Right cardiac atrium (tissue), 5 donors: ENCODE results near the gene TAPBPL. TPM values are rescaled to one million over a fixed set of nuclear protein-coding genes. Genes with fewer than 3 reads are reported as not detected.
"Not testable (repeated sequence)": the region's sequence is repeated elsewhere in the genome, so short reads cannot be mapped to it uniquely, and the experiment has no call there.

Experiments
- ATAC-seq, 2 donors: fragments of 200-7000 bp; cut with Tn5 transposase; one replicate each; pipeline versions ENCODE4 v1.8.0 to v1.9.1; 2020; ENCODE audit warnings: moderate library complexity in 2 of 2, mild to moderate bottlenecking in 1 of 2
- DNase-seq, 3 donors: peaks; one replicate each; pipeline ENCODE4 v3.0.0-alpha.2; 2020
- H3K27ac ChIP-seq: one replicate; pipeline ENCODE4 v1.5.1; 2013; ENCODE audit warnings: mild to moderate bottlenecking, low read length, control low read depth, moderate library complexity
- H3K27me3 ChIP-seq: one replicate; pipeline ENCODE4 v1.6.1; 2013; ENCODE audit not compliant: control insufficient read depth, insufficient read depth
- H3K4me1 ChIP-seq: one replicate; pipeline ENCODE4 v1.6.1; 2013; ENCODE audit warnings: low read length; ENCODE audit not compliant: control insufficient read depth, insufficient read depth
- H3K4me3 ChIP-seq: one replicate; pipeline ENCODE4 v1.5.1; 2013; ENCODE audit warnings: low read length, control low read depth
- H3K9me3 ChIP-seq: one replicate; pipeline ENCODE4 v1.6.1; 2013; ENCODE audit warnings: low read length; ENCODE audit not compliant: control insufficient read depth
- WGBS: extraction: QIAGEN DNeasy Blood & Tissue Kit; methylation state at CpG from one replicate; pipeline ENCODE4 v1.1.7; 2013; 5-methylcytosine and 5-hydroxymethylcytosine counted together
- intact Hi-C, 4 donors: fragments of 100-400 bp; cut with DNase I; formaldehyde crosslinking; loops; one replicate each; pipeline versions ENCODE4 v1.11.0 to v1.14.0; 2022 to 2023
- polyA plus RNA-seq: library from polyadenylated mRNA; stranded (reverse); fragments of 200-250 nt; gene quantifications from one replicate; pipeline ENCODE4 v1.2.3, GENCODE V29; 2013
- total RNA-seq, 4 donors: library from RNA; stranded (reverse); fragmentation: NEBNext Ultra II Directional; extraction: Animal tissue kit (Norgen Biotek cat#: 25700); gene quantifications; one replicate each; pipeline ENCODE4 v1.2.1, GENCODE V29; 2021
- donor health status: healthy with polysubstance abuse.
- donor health status: DM: no; HTN: yes; CAD: no.
- donor health status: DM: no; HTN: no; CAD: no.
- donor health status: DM: no; HTN: yes; CAD: no; lungs with severe emphysema.
- donor health status: DM: yes; HTN: yes; CAD: no.

Gene TAPBPL
- total and polyA plus RNA-seq, 5 donors: 14.2 to 19.5 (median 17.2) TPM

GRCh38 chr12:6464531-6464930 lies 12.7 kb downstream of the TAPBPL start:
- no peaks in the 10 kb centered on the region for H3K27me3 ChIP-seq
- no peak for DNase-seq
- ATAC-seq: no peak
- H3K27ac ChIP-seq: no peak overlapping the region
- intact Hi-C loops: loop anchor here in 3 of 4 donors (2.0 to 10.0 kb wide), 3 partner anchors 37 to 140 kb away; no protein-coding TSS in a partner anchor
- H3K4me3 ChIP-seq: no peak overlapping the region
- peaks cover 4% of the 10 kb centered on the region for H3K4me1 ChIP-seq
- H3K9me3 ChIP-seq: no peaks in the 10 kb centered on the region
- WGBS: 90% methylated on average over 8 of the region's 8 CpGs

GRCh38 chr12:6465467-6466183 lies 13.8 kb downstream of the TAPBPL start:
- Histone ChIP-seq H3K9me3 (no peaks in the 10 kb centered on the region), H3K4me1 (peaks cover 4% of the 10 kb centered on the region), H3K4me3 (no peak overlapping the region), H3K27me3 (no peaks in the 10 kb centered on the region), H3K27ac (no peak overlapping the region)
- ATAC-seq: peak; percentile 32 to 34
- intact Hi-C loops: loop anchor here (2.0 to 10.0 kb wide), 4 partner anchors 43 to 141 kb away; no protein-coding TSS in a partner anchor
- no peak for DNase-seq
- 32% methylated on average over 6 of the region's 6 CpGs for WGBS

GRCh38 chr12:6466184-6466573 lies 14.3 kb downstream of the TAPBPL start:
- no peak for ATAC-seq
- Histone ChIP-seq H3K9me3 (no peaks in the 10 kb centered on the region), H3K4me1 (peaks cover 4% of the 10 kb centered on the region), H3K27ac (no peak overlapping the region), H3K4me3 (no peak overlapping the region), H3K27me3 (no peaks in the 10 kb centered on the region)
- intact Hi-C loops: loop anchor here (5.0 to 10.0 kb wide), 3 partner anchors 44 to 141 kb away; no protein-coding TSS in a partner anchor
- 95% methylated on average over 5 of the region's 5 CpGs for WGBS
- no peak for DNase-seq

- WGBS: 90% methylated on average over 4 of the region's 4 CpGs
- H3K4me1 ChIP-seq, H3K27ac ChIP-seq, H3K27me3 ChIP-seq, ATAC-seq, H3K9me3 ChIP-seq, DNase-seq, H3K4me3 ChIP-seq: not testable (repeated sequence)
- intact Hi-C loops: loop anchor here (5.0 to 10.0 kb wide), 3 partner anchors 44 to 142 kb away; no protein-coding TSS in a partner anchor
Measured at GRCh38 chr12:6466751-6467150, 14.9 kb downstream of the TAPBPL start.

GRCh38 chr12:6467571-6468282 lies 15.9 kb downstream of the TAPBPL start:
- H3K27ac ChIP-seq, H3K4me1 ChIP-seq, H3K9me3 ChIP-seq, ATAC-seq, H3K27me3 ChIP-seq, H3K4me3 ChIP-seq: not testable (repeated sequence)
- peak in 1 of 3 donors; percentile 51 for DNase-seq
- WGBS: 96% methylated on average over 9 of the region's 9 CpGs
- intact Hi-C loops: loop anchor here (5.0 to 10.0 kb wide), 3 partner anchors 45 to 143 kb away; no protein-coding TSS in a partner anchor

GRCh38 chr12:6468283-6468575 lies 16.4 kb downstream of the TAPBPL start:
- no peak for DNase-seq
- no peaks in the 10 kb centered on the region for H3K4me1 ChIP-seq
- intact Hi-C loops: loop anchor here (5.0 to 10.0 kb wide), 3 partner anchors 46 to 143 kb away; no protein-coding TSS in a partner anchor
- H3K9me3 ChIP-seq: no peaks in the 10 kb centered on the region
- H3K4me3 ChIP-seq: no peak overlapping the region
- H3K27ac ChIP-seq: no peak overlapping the region
- no peaks in the 10 kb centered on the region for H3K27me3 ChIP-seq
- no peak for ATAC-seq

GRCh38 chr12:6469092-6469491 lies 17.2 kb downstream of the TAPBPL start:
- ATAC-seq: no peak
- intact Hi-C loops: loop anchor here (5.0 to 10.0 kb wide), 3 partner anchors 47 to 144 kb away; no protein-coding TSS in a partner anchor
- peak overlapping the region; percentile 86 for H3K4me3 ChIP-seq
- H3K27ac ChIP-seq: no peak overlapping the region
- no peaks in the 10 kb centered on the region for H3K27me3 ChIP-seq
- H3K4me1 ChIP-seq: no peaks in the 10 kb centered on the region
- WGBS: 68% methylated on average over 6 of the region's 6 CpGs
- no peak for DNase-seq
- H3K9me3 ChIP-seq: no peaks in the 10 kb centered on the region

GRCh38 chr12:6469609-6470374 lies 17.9 kb downstream of the TAPBPL start:
- peak overlapping the region; percentile 85 for H3K27ac ChIP-seq
- intact Hi-C loops: loop anchor here (5.0 to 10.0 kb wide), 3 partner anchors 47 to 145 kb away; no protein-coding TSS in a partner anchor
- H3K9me3 ChIP-seq: no peaks in the 10 kb centered on the region
- no peaks in the 10 kb centered on the region for H3K27me3 ChIP-seq
- 19% methylated on average over 16 of the region's 16 CpGs for WGBS
- no peak for DNase-seq
- no peak for ATAC-seq
- H3K4me3 ChIP-seq: peak overlapping the region; percentile 86
- no peaks in the 10 kb centered on the region for H3K4me1 ChIP-seq

GRCh38 chr12:6470375-6471163 lies 18.7 kb downstream of the TAPBPL start, which contains the start of gene VAMP1:
Gene VAMP1 (minus strand): TSS chr12:6470677. CDS start chr12:6470531, 146 bp downstream.
- peak; percentile 98 to 99 (median 99) for DNase-seq
- Histone ChIP-seq H3K4me3 (peak within 1 kb of the TSS; percentile 86), H3K27ac (peak within 1 kb of the TSS; percentile 85), H3K4me1 (no peaks in the 10 kb centered on the region), H3K9me3 (no peaks in the 10 kb centered on the region), H3K27me3 (no peaks in the 10 kb centered on the region)
- ATAC-seq: peak; percentile 98
- under 1% methylated on average over 69 of the region's 69 CpGs for WGBS
- intact Hi-C loops: no loop called here

GRCh38 chr12:6471989-6472360 lies 20.1 kb downstream of the TAPBPL start:
- WGBS: 87% methylated on average over 1 of the region's 1 CpG
- Histone ChIP-seq H3K27ac (no peak overlapping the region), H3K27me3 (no peaks in the 10 kb centered on the region), H3K9me3 (no peaks in the 10 kb centered on the region), H3K4me1 (no peaks in the 10 kb centered on the region), H3K4me3 (no peak overlapping the region)
- ATAC-seq: no peak
- no peak for DNase-seq
- intact Hi-C loops: no loop called here
